Measurements from ENCODE around the gene HAGHL. TPM values are rescaled to one million over a fixed set of nuclear protein-coding genes. Genes with fewer than 3 reads are reported as not detected.
A peak's percentile ranks its signal among the peaks of the same experiment; 100 is the strongest.

Gene HAGHL
- total RNA-seq, 1 donor from 2014 or later, result 1.0 TPM

DNA sequence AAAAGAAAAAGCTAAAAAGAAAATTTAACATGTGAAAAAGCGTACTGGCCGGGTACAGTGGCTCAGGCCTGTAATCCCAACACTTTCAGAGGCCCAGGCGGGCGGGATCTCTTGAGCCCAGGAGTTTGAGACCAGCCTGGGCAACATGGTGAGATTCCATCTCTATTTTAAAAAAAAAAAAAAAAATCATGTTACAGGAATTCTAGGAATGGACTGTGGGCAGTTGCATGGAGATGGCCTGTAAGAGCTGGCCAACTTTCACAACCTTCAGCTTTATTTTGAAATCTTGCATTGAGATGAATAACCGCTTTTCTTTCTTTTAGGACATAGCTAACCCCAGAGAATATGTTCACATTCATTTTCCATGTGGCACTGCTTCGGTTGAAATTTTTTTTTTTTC is 22.1 kb downstream of the HAGHL start:
- no peak for DNase-seq (ENCODE audit: low spot score)
- no peaks in the 10 kb centered on the region for H3K36me3 ChIP-seq
- H4K20me1 ChIP-seq (ENCODE audit: low read depth), result no peaks in the 10 kb centered on the region
- no peaks in the 10 kb centered on the region for H3K9me3 ChIP-seq (ENCODE audit: low read depth)
- no peaks in the 10 kb centered on the region for H3K9me3 Mint-ChIP-seq
- no peak overlapping the region for H3K27ac Mint-ChIP-seq
- TF ChIP-seq, protein P1, sequence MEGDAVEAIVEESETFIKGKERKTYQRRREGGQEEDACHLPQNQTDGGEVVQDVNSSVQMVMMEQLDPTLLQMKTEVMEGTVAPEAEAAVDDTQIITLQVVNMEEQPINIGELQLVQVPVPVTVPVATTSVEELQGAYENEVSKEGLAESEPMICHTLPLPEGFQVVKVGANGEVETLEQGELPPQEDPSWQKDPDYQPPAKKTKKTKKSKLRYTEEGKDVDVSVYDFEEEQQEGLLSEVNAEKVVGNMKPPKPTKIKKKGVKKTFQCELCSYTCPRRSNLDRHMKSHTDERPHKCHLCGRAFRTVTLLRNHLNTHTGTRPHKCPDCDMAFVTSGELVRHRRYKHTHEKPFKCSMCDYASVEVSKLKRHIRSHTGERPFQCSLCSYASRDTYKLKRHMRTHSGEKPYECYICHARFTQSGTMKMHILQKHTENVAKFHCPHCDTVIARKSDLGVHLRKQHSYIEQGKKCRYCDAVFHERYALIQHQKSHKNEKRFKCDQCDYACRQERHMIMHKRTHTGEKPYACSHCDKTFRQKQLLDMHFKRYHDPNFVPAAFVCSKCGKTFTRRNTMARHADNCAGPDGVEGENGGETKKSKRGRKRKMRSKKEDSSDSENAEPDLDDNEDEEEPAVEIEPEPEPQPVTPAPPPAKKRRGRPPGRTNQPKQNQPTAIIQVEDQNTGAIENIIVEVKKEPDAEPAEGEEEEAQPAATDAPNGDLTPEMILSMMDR (IDR thresholded peaks at IDR 0.05), result no peak
- no peak for TF ChIP-seq EZH2 (IDR thresholded peaks at IDR 0.05)
- no peak for TF ChIP-seq EZH2phosphoT487 (IDR thresholded peaks at IDR 0.05)
- H3K4me1 Mint-ChIP-seq, result peaks cover 34% of the 10 kb centered on the region
- peaks cover 22% of the 10 kb centered on the region for H3K4me1 ChIP-seq
- H3K27me3 ChIP-seq, result no peaks in the 10 kb centered on the region
- H3K27me3 Mint-ChIP-seq (ENCODE audit: insufficient read depth, low read depth), result peaks cover 5% of the 10 kb centered on the region
- H3K36me3 Mint-ChIP-seq, result no peaks in the 10 kb centered on the region
- peaks cover 21% of the 10 kb centered on the region for H3F3A ChIP-seq (ENCODE audit: low read depth)
- H3K4me3 ChIP-seq, result no peak overlapping the region
- no peak overlapping the region for H2AFZ ChIP-seq (replicated peaks)
- H3K9ac ChIP-seq, result no peak overlapping the region
- no peaks in the 10 kb centered on the region for H3K79me2 ChIP-seq (ENCODE audit: low read depth)
- no peak overlapping the region for H3K27ac ChIP-seq
- no peak overlapping the region for H3K4me2 ChIP-seq
- H3K4me3 Mint-ChIP-seq, result no peak overlapping the region

DNA sequence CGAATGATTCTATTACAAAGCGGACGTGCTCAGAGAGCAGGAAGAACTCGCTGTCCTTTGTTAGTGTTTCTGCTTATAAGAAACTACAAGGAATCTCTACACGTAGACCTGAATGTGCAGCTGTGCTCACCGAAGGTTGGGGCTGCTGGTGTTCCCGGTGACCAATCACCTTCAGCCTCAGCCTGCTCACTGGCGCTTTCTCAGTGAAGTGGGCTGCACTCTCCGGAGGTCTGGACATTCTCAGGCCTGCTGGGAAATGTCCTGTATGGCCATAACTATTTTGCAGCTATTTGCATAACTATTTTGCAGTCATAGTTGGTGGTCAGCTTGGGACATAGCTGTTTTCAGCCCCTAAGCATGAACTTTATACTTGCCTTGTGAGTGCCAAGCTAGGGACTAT is 23.6 kb downstream of the HAGHL start:
- Histone ChIP-seq H3F3A (ENCODE audit: low read depth) (peaks cover 21% of the 10 kb centered on the region), H4K20me1 (ENCODE audit: low read depth) (no peaks in the 10 kb centered on the region), H3K4me3 (no peak overlapping the region), H2AFZ (replicated peaks) (no peak overlapping the region), H3K4me2 (peak overlapping the region; percentile 73), H3K79me2 (ENCODE audit: low read depth) (no peaks in the 10 kb centered on the region), H3K9ac (no peak overlapping the region), H3K27ac (no peak overlapping the region), H3K4me1 (peaks cover 22% of the 10 kb centered on the region), H3K9me3 (ENCODE audit: low read depth) (no peaks in the 10 kb centered on the region), H3K36me3 (no peaks in the 10 kb centered on the region), H3K27me3 (no peaks in the 10 kb centered on the region)
- no peak for DNase-seq (ENCODE audit: low spot score)
- H3K36me3 Mint-ChIP-seq, result no peaks in the 10 kb centered on the region
- H3K27me3 Mint-ChIP-seq (ENCODE audit: insufficient read depth, low read depth), result peaks cover 8% of the 10 kb centered on the region
- H3K4me3 Mint-ChIP-seq, result peak overlapping the region; percentile 43
- H3K4me1 Mint-ChIP-seq, result peaks cover 34% of the 10 kb centered on the region
- H3K27ac Mint-ChIP-seq, result peak overlapping the region; percentile 42
- H3K9me3 Mint-ChIP-seq, result no peaks in the 10 kb centered on the region
- TF ChIP-seq, protein P1 (IDR thresholded peaks at IDR 0.05), result no peak
- no peak for TF ChIP-seq EZH2 (IDR thresholded peaks at IDR 0.05)
- TF ChIP-seq EZH2phosphoT487 (IDR thresholded peaks at IDR 0.05), result no peak

DNA sequence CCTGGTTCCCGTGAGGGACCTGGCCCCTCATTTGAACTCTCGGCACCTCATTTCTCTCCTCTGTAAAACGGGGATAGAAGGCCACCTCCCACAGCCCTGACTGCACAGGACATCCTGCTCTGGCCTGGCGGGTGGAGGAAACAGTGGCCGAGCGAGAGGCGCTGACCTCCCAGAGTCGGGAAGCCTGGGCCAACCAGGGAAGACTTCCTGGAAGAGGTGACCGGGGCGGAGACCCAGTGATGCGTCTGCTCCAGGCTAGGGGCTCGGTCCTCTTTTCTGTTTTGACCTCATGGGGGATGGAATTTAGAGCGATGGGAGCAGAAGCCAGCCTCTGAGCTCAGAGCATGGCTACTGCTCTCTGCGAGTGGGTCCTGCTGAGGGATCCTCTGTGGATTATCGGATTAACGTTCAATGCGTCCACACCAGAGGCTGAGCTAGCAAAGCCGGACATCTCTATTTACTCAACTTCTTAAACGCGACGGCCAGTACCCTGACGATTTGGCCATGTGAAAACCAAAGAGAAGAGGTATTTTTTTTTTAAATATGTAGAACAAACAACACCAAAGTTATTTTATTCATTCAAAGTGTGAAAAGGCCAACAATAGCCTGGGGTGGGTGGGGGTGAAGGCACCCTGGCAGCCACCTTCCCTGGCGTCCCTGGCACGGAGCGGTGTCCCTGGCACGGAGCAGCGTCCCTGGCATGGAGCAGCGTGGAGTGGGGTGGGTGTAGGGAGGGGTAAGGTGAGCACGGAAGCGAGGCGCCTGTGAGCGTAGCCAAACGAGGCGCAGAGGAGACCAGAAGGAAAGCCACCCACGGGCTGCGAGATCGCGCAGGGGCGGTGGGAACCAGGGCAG is 24.5 kb downstream of the HAGHL start:
- peak; percentile 58 for DNase-seq (ENCODE audit: low spot score)
- Mint-ChIP-seq H3K9me3 (peaks cover 2% of the 10 kb centered on the region), H3K4me1 (peaks cover 34% of the 10 kb centered on the region), H3K27ac (peak overlapping the region; percentile 93), H3K27me3 (ENCODE audit: insufficient read depth, low read depth) (peaks cover 10% of the 10 kb centered on the region), H3K4me3 (peak overlapping the region; percentile 73), H3K36me3 (no peaks in the 10 kb centered on the region)
- Histone ChIP-seq H3K4me2 (peak overlapping the region; percentile 73), H3K9me3 (ENCODE audit: low read depth) (no peaks in the 10 kb centered on the region), H2AFZ (replicated peaks) (peak overlapping the region; percentile 81), H3K9ac (no peak overlapping the region), H3K27ac (no peak overlapping the region), H3K36me3 (no peaks in the 10 kb centered on the region), H3F3A (ENCODE audit: low read depth) (peaks cover 21% of the 10 kb centered on the region), H3K79me2 (ENCODE audit: low read depth) (no peaks in the 10 kb centered on the region), H3K27me3 (no peaks in the 10 kb centered on the region), H3K4me3 (no peak overlapping the region), H3K4me1 (peaks cover 22% of the 10 kb centered on the region), H4K20me1 (ENCODE audit: low read depth) (no peaks in the 10 kb centered on the region)
- TF ChIP-seq, protein P1 (IDR thresholded peaks at IDR 0.05), result no peak
